IPS-11a (cell line): Measurements from ENCODE around the gene C1orf210.

Source experiments
- H3K4me3 ChIP-seq: one replicate; pipeline ENCODE4 v1.5.1; 2013; ENCODE audit warnings: low read depth, low read length, control low read depth

The C1orf210 gene

DNA sequence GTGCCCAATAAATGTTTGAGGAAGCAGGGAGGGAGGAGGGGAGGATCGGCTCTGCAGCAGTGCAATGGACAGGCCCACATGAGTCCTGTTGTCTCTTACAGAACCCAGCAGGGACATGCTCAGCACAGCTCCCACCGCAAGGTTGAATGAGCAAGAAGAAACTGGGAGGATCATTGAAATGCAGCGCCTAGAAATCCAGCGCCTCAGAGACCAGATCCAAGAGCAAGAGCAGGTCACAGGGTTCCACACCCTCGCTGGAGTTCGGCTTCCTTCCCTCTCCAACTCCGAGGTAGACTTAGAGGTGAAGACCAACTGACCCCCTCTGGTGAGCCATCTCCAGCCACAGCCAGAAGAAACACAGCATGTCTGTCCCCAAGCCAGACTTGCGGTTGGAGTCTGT, 31.5 kb downstream of the C1orf210 start:
- no peak overlapping the region for H3K4me3 ChIP-seq

DNA sequence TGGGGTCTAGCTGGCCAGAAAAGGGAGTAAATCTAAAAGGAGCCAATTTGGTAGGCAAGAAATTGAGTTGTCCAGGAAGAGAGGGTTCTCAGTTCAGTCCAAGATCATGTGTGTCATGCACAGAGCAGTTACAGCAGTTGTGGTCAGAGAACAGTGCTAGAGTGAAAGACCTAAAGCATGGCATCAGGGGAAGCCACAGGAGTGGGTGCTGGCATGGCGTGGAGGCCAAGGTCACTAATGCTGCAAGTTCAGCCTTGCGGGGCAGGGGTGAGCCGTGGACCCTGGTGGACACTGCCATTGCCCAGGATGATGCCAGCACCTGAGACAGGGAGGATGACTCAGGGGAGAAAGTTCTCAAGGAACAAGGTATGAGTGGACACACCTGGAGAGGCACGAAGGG, 32.2 kb downstream of the C1orf210 start:
- no peak overlapping the region for H3K4me3 ChIP-seq

DNA sequence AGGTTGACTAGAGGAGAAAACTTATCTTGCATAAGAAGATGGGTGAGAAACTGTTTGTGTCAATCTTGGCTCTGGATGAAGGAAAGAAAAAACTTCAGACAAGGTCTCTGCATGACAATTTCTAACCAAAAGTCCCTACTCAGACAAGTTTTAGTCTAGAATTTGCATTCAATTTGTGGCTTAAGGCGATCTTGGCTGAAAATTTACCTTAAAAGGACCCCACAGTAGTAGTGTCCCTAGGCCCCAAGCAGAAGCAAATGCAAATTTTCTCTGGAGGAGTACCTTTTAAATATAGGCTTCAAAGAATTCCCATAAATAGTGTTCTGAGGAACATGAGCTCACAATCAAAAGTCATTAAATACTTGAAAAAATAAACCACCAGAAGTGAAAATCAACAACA, 33.2 kb downstream of the C1orf210 start:
- no peak overlapping the region for H3K4me3 ChIP-seq

DNA sequence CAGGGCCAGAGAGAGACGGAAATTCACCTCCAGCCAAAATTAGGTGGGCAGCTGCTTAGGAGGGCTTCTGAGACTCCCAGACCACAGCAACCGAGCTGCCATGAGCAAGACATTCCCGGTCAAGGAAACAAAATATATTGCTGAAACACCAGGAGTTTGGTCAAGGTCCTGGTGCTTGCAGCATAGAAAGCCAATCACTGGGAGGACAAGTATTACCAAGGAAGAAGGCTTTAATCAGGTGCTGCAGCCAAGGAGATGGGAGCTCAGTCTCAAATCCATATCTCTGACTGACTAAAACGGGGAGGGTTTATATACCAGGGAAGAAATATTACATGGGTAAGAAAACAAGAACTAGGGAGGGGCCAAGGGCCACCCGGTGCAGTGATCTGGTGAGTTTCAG, 34.4 kb downstream of the C1orf210 start:
- no peak overlapping the region for H3K4me3 ChIP-seq

DNA sequence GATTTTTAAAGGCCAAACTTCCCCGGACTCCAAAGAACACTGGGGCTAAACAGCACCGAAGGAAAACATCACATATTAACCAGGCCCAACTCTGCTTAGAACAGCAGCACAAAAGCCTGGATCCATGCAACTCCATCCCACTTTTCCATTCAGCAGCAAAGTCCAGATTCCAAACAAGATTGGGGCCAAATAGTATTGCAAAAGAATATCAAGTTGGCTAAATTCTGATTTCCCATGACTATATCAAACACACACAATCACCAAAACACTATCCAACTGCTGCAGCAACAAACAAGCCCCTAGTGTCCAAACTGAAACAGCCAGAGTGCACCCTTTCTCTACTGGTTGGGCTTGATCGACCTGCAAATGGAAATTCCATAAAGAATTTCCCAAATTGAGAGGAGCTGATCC, 35.0 kb downstream of the C1orf210 start:
- H3K4me3 ChIP-seq: no peak overlapping the region

DNA sequence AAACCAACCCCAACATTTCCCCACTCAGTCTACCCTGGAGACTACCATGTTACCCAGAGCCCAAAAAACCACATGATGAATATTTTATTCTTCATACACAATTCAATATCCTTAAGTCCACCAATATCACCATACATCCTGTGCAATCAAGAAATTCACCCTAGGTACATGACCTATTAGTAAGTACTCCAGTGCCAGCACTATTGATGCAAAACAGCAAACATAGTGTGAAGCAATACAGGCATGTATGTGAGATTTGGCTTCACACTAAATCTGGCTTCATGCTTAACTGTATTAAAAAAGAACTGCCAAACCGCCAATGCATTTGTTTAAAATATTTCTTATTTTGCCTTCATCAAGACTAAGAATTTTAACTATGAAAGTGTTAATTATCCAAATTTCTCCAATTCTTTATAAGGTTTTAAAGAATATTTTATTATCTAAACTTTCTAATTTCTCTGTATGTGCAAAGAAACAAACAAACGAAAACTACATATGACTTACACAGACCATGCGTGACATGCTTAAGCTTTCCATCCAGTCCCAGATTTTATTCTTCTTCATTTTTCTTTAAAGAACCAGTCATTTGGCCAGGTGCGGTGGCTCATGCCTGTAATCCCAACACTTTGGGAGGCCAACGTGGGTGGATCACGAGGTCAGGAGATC, 38.0 kb downstream of the C1orf210 start:
- no peak overlapping the region for H3K4me3 ChIP-seq

DNA sequence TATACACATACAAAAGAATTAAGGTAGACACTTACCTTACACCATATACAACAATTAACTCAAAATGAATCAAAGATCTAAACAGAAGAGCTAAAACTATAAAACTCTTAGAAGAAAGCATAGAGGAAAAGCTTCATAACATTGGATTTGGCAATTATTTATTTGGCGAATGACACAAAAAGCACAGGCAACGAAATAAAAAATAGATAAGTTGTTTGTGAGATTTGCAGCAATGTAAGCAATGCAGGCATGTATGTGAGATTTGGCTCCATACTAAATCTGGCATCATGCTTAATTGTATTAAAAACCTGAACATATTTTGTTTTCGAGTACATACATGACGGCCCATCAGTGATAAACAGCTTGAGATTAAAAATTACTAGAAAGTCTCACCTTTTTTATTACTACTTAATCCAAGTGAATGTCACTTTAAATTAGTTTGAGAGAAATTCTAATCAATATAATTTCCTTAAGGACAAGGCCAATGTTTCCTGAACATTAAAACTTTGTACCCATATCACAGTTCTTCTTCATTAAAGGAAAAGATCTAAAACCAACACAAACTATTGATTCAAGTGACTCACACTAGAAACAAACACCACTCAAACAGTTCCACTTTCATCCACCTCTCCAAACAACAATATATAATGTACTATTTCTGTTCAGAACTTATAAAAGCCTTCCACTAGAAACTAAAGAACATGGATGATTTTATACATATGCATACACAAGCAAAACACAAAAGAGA, 38.7 kb downstream of the C1orf210 start:
- no peak overlapping the region for H3K4me3 ChIP-seq

DNA sequence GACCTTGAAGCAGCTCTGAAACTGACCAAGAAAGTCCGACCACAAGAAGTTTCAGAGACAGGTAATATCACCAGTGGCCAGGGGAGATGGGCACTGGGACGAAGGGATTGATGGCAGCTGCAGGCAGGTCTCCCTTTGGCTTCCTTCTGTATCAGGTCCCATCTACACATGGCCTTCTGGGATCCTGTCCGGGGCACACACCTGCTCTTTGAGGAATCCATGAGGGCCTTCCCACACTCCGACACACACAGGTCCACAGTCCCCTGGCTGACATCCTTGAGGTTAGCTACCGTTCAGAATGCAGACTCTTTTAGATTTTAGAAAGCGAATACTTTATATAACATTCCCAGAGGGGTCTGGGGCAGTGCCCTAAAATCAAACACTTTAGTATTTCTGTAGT, 42.1 kb downstream of the C1orf210 start:
- no peak overlapping the region for H3K4me3 ChIP-seq

DNA sequence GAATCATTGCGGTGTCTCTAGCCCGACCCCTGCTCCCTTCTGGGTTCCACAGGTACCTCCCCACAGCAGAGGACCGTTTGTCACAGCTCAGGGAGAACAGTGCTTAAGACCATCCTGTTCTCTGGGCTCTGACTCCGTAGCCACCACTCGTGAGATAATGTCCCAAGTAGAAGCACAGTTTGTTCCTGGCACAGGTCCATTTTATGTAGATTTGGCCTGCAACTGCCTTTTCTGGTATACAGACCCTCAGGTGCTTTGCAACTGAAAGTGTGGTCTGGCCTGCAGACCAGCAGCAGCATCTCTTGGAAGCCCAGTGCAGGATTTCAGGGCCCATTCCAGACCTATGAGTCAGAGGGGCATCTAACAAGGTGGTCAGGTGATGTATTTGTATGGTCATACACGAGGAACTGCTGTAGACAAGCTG, 44.0 kb downstream of the C1orf210 start:
- no peak overlapping the region for H3K4me3 ChIP-seq

DNA sequence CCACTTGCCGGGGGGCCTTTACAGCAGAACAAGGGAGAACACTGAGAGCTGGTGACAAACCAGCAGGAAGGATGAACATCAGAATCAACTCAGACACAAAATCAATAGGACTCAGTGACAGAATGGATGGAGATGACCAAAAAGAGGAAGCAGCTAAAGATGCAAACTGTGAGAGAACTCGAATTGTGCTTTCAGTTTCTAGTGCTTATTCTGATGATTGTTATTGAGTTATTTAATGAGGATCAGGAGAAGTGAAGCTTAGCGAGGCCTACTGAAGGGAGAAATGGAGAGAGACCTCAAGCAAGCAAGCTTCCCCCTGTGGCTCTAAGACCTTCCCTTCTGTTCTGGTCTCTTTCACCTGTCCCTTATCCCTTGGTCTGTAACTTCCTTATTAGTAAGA, 45.9 kb downstream of the C1orf210 start:
- H3K4me3 ChIP-seq: no peak overlapping the region

DNA sequence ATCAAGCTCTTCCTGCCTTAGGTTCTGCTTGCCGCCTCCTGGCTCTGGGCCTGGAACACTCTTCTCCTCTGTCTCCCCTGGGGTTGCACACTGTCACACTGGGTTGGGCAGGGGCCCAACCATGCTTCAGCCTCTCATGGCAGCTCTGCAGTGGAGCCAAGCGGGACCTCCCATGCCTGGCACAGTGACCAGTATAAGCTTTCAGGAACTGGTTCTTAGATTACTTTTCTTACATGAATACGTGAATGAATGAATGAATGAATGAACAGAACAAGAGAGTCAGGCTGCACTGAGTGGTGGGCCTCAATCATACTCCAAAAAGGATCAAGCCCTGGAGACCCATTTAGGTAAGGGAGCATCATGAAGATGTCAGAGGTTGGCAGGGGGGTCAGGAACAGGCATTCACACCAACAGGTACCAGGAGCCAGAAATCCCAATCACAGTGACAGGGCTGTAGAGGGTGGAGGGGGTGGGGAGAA, 46.4 kb downstream of the C1orf210 start:
- no peak overlapping the region for H3K4me3 ChIP-seq

DNA sequence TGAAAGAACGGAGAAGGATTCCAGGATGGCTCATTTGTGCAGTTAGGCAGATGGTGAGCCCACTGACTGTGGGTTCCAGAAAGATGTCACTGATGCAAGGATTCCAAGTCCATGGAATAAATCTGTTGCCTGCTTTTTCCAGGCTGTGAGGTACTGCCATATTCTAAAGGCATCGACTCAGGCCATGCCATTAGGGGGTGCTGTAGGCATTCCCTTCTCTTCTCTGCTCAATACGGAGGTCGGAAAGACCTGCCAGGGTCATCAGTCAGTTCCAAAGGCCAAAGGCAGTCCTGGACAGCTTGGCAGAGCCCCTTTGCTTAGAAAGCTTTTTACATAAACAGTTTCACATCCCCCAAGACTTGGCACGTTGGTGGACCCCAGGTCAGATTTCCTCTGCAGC, 47.3 kb downstream of the C1orf210 start:
- no peak overlapping the region for H3K4me3 ChIP-seq

DNA sequence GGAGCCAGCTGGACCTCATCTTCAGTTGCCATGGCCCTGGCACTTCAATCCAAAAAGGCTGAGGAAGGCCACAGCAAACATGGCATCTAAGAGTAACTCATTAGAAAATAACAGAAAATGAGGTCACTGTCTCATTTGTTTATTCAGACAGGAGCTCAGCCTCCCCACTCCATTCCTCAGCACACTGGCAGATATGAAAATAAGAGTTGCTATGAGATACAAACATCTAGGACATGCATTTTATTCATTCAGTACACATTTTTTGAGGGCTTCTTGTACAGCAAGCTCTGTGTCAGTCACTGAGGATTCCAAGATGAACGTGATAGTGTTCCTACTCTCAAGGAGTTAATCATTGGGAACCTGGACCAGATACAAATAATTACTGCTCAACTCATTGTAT, 48.3 kb downstream of the C1orf210 start:
- no peak overlapping the region for H3K4me3 ChIP-seq

DNA sequence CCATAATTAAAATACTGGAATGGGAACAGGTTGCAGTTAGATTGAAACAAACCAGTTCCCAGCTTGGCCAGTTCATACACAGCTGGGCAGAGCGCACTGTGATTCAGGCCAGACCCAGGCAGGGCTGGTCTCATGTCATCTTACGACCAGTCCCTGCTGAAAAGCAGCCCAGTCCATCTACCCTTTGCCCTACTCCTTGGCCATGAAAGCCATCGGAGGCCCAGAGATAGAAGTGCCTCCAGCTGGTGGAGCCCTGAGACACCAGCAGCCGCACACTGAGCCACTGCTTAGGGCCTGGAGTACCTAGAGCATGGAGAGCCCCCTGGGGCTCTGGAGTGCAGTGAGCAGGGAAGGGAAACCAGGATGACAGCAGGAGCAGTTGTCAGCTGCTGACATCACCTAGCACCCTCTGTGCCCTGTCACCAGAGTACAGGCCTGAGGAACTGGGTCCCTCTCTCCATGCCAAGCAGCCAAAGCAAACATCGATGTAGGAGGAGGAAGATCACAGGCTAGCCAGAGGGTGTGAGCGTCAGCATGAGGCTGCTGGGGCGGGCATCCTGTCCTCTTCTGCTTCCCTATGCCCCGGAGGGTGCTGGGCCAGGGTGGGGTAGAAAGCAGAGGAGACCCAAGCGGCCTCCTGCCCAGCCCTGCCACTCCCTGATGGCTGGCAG, 49.8 kb downstream of the C1orf210 start:
- no peak overlapping the region for H3K4me3 ChIP-seq

DNA sequence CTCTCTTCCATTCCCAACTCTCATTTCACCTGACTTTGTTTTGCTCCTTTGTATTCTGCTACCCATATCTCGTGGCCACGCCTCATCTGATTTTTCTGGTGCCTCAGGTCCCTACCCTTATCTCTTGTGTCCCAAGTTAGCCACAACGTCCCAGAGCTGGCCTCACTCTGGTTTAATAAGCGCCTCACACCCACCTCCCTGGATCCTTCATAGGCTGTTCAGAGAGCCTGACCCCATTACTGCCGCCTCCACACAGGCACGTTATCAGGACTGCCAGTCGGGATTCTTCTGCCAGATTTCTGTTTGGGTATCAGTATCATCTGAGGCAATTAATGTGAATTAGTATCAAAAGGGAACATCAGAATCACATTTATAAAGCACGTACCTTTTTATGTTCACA, 50.3 kb downstream of the C1orf210 start:
- H3K4me3 ChIP-seq: no peak overlapping the region

DNA sequence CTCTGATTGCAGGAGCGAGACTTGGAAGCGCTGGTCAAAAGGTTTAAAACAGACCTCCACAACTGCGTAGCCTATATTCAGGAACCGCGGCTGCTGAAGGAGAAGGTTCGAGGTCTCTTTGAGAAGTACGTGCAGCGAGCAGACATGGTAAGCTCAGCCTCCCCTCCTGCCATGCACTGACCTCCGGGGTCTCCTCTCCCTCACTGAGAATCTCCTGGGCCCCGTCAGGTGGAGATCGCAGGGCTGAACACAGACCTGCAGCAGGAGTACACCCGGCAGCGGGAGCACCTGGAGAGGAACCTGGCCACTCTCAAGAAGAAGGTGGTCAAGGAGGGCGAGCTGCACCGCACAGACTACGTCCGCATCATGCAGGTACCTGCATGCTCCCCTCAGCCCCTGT, 51.1 kb downstream of the C1orf210 start:
- no peak overlapping the region for H3K4me3 ChIP-seq

DNA sequence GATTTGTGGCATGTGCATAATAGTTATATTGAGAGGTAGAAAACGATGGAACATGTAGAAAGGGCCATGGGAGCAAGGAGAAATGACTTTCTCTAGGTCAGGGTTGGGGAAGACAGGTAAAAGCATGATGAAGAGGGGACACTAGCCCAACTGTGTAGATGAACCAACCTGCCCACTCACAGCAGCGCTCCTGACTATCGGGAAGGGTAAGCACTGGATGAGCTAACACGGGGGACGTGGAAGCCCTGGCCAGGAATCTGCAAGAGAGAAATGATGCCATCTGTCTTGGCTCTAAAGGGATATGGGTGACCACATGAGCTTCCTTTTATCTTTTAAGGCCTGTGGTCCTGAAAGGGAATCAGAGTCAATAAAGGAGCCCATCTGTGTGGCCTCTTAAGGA, 51.8 kb downstream of the C1orf210 start:
- H3K4me3 ChIP-seq: no peak overlapping the region

DNA sequence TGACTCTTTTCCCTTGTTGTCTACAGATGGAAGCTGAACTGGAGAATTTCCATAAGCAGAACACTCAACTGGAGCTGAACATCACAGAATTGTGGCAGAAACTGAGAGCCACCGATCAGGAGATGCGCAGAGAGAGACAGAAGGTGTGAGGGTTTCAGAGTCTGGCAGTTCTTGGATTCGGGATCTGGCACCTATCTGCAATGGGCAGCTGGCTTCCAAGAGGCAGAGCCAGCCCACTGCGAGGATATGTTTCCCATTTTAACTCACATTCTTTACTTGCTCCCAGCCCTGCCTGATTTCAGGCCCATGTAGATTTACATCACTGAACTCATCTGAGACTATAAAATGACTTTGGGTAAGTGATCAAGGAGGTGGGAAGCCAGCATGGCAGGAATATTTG, 52.9 kb downstream of the C1orf210 start:
- H3K4me3 ChIP-seq: no peak overlapping the region

DNA sequence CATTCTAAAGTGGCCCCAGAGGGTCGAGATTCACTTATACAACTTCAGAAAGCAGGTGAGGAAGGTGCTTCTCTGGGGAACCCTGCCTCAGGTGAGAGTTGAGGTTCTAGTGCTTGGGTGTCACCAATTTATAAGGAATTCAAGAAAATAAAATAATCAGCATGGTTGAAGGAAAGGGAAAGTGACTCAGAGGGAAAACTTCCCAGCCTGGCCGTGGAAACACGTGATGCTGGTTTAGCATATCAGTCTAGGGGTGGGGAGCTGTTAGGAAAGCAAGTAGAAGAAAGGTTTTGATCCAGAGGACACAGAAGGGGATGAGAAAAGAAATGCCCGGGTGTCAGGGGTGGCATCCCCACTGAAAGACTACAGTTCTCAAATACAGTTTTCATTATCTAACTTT, 53.3 kb downstream of the C1orf210 start:
- H3K4me3 ChIP-seq: no peak overlapping the region
